Measurements from ENCODE around the gene RNF32.

DNA sequence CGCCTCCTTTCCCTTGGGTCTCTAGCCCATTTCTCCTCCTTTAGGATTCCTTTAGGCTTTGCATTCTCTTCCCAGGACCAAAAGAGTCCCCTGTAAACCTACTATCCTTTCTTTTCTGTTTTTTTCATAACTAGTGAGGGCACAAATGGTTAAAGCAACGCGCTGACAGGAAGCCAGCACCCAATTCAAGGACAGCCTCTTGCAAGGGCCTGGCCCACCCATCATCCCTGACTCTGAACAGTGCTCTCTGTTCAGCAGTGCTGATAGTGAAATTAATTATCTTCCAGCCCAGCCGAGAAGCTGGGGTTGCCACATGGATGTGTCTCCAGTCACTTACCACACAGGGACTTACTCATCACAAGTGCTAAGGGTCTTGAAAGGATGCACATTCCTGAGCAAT lies 38.3 kb upstream of the RNF32 start:
- TF ChIP-seq, protein P1, sequence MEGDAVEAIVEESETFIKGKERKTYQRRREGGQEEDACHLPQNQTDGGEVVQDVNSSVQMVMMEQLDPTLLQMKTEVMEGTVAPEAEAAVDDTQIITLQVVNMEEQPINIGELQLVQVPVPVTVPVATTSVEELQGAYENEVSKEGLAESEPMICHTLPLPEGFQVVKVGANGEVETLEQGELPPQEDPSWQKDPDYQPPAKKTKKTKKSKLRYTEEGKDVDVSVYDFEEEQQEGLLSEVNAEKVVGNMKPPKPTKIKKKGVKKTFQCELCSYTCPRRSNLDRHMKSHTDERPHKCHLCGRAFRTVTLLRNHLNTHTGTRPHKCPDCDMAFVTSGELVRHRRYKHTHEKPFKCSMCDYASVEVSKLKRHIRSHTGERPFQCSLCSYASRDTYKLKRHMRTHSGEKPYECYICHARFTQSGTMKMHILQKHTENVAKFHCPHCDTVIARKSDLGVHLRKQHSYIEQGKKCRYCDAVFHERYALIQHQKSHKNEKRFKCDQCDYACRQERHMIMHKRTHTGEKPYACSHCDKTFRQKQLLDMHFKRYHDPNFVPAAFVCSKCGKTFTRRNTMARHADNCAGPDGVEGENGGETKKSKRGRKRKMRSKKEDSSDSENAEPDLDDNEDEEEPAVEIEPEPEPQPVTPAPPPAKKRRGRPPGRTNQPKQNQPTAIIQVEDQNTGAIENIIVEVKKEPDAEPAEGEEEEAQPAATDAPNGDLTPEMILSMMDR (IDR thresholded peaks at IDR 0.05; ENCODE audit: insufficient read depth, low read depth, low read length): no peak
- TF ChIP-seq EZH2 (IDR thresholded peaks at IDR 0.05; ENCODE audit: insufficient read depth, low read length): no peak
